ENCODE measurements around the gene POLR1G.

POLR1G gene

GRCh38 chr19:45448425-45448756 is 41.9 kb downstream of the POLR1G start:
- no peak for DNase-seq

GRCh38 chr19:45448887-45449299 is 42.4 kb downstream of the POLR1G start:
- DNase-seq, result no peak

GRCh38 chr19:45450012-45450333 is 43.5 kb downstream of the POLR1G start:
- DNase-seq, result no peak

GRCh38 chr19:45451131-45451849 is 44.8 kb downstream of the POLR1G start:
- peak; percentile 44 for DNase-seq

GRCh38 chr19:45451850-45452387 is 45.5 kb downstream of the POLR1G start:
- no peak for DNase-seq

- DNase-seq, result peak; percentile 73
Measured at GRCh38 chr19:45455707-45456499, 49.5 kb downstream of the POLR1G start.

- DNase-seq, result no peak
Measured at GRCh38 chr19:45456500-45456815, 50.0 kb downstream of the POLR1G start.

GRCh38 chr19:45457776-45458175 is 51.3 kb downstream of the POLR1G start:
- DNase-seq, result no peak
